Muscle of arm (tissue), 14 donors: ENCODE measurements around the gene TMEM8B. TPM values are rescaled to one million over a fixed set of nuclear protein-coding genes. Genes with fewer than 3 reads are reported as not detected.
A peak's percentile ranks its signal among the peaks of the same experiment; 100 is the strongest.

Experiments used
- DNase-seq: peaks from one replicate; pipeline ENCODE4 v3.0.0-alpha.2; 2013
- long read RNA-seq, 11 donors: transcript quantifications; one replicate each; lab custom pipeline, GENCODE V29; 2026
- polyA plus RNA-seq, 12 donors: library from polyadenylated mRNA; unstranded; fragments of 120-200 nt; gene quantifications; one replicate each; pipeline ENCODE4 v1.2.1, GENCODE V29; 2013; ENCODE audit not compliant: insufficient read length in 12 of 12

TMEM8B gene
- polyA plus RNA-seq, result 10 to 100 TPM in 11 of 12 donors, not detected in 1; 12.0 to 33.1 (median 22.2) TPM
- long read RNA-seq, donor 1, full-length matches to known transcripts, result 1 of 1 reads
- long read RNA-seq, donor 1, partial matches to known transcripts, result 0 of 1 reads
- long read RNA-seq, donor 1, other reads (novel, unspliced or antisense), result 0 of 1 reads
- long read RNA-seq, donor 2, partial matches to known transcripts, result 41 of 98 reads
- long read RNA-seq, donor 2, other reads (novel, unspliced or antisense), result 57 of 98 reads
- long read RNA-seq, donor 3, full-length matches to known transcripts, result 1 of 6 reads
- long read RNA-seq, donor 3, partial matches to known transcripts, result 5 of 6 reads
- long read RNA-seq, donor 3, other reads (novel, unspliced or antisense), result 0 of 6 reads
- long read RNA-seq, donor 4, result 0 reads
- long read RNA-seq, donor 5, result 0 reads
- long read RNA-seq, donor 6, result 0 reads
- long read RNA-seq, donor 7, partial matches to known transcripts, result 14 of 34 reads
- long read RNA-seq, donor 7, other reads (novel, unspliced or antisense), result 20 of 34 reads
- long read RNA-seq, donor 8, result 0 reads
- long read RNA-seq, donor 9, result 0 reads
- long read RNA-seq, donor 10, partial matches to known transcripts, result 0 of 1 reads
- long read RNA-seq, donor 10, other reads (novel, unspliced or antisense), result 0 of 1 reads
- long read RNA-seq, donor 11, partial matches to known transcripts, result 32 of 82 reads
- long read RNA-seq, donor 11, other reads (novel, unspliced or antisense), result 50 of 82 reads

- DNase-seq, result peak; percentile 95
These were observed at the start of gene TMEM8B for GRCh38 chr9:35829084-35829763. Gene TMEM8B, plus strand, starts transcription at chr9:35829228. Its CDS starts 220 bp downstream, at chr9:35829448.

GRCh38 chr9:35781066-35781465 lies 48.0 kb upstream of the TMEM8B start:
- no peak for DNase-seq

- DNase-seq, result no peak
These were observed 45.6 kb upstream of the TMEM8B start for GRCh38 chr9:35783418-35783817.

GRCh38 chr9:35789541-35789940 lies 39.5 kb upstream of the TMEM8B start:
- no peak for DNase-seq

- DNase-seq, result no peak
These were observed 39.0 kb upstream of the TMEM8B start for GRCh38 chr9:35790025-35790384.

GRCh38 chr9:35790385-35791296 lies 38.4 kb upstream of the TMEM8B start:
- DNase-seq, result peak; percentile 88

- DNase-seq, result no peak
These were observed 37.6 kb upstream of the TMEM8B start, which contains the start of gene NPR2 for GRCh38 chr9:35791297-35791921. Gene NPR2, plus strand, starts transcription at chr9:35791591. Its CDS starts 818 bp downstream, at chr9:35792409.

GRCh38 chr9:35792024-35792813 lies 36.8 kb upstream of the TMEM8B start:
- no peak for DNase-seq

- DNase-seq, result no peak
These were observed 36.2 kb upstream of the TMEM8B start for GRCh38 chr9:35792826-35793225.

- DNase-seq, result no peak
These were observed 35.6 kb upstream of the TMEM8B start for GRCh38 chr9:35793461-35793860.

GRCh38 chr9:35795695-35796094 lies 33.3 kb upstream of the TMEM8B start:
- no peak for DNase-seq

GRCh38 chr9:35797311-35798109 lies 31.5 kb upstream of the TMEM8B start:
- no peak for DNase-seq

GRCh38 chr9:35798658-35799374 lies 30.2 kb upstream of the TMEM8B start:
- DNase-seq, result no peak

- DNase-seq, result no peak
These were observed 28.5 kb upstream of the TMEM8B start for GRCh38 chr9:35800530-35800929.

- DNase-seq, result no peak
These were observed 27.5 kb upstream of the TMEM8B start for GRCh38 chr9:35801328-35802128.

GRCh38 chr9:35806101-35806500 lies 22.9 kb upstream of the TMEM8B start:
- DNase-seq, result no peak

- no peak for DNase-seq
These were observed 20.6 kb upstream of the TMEM8B start for GRCh38 chr9:35808433-35808832.

- DNase-seq, result no peak
These were observed 18.9 kb upstream of the TMEM8B start for GRCh38 chr9:35810122-35810521.
